GM12892 (cell line): Measurements from ENCODE around the gene SLC13A3.

Source experiments
- POLR2A ChIP-seq: IDR thresholded peaks from 2 replicates; pipeline ENCODE4 v1.6.1; 2011; ENCODE audit warnings: low read depth, low read length, control low read depth
- POLR2AphosphoS5 ChIP-seq: IDR thresholded peaks from 2 replicates; pipeline ENCODE4 v1.6.1; 2011; ENCODE audit warnings: low read depth, low read length, control low read depth

DNA sequence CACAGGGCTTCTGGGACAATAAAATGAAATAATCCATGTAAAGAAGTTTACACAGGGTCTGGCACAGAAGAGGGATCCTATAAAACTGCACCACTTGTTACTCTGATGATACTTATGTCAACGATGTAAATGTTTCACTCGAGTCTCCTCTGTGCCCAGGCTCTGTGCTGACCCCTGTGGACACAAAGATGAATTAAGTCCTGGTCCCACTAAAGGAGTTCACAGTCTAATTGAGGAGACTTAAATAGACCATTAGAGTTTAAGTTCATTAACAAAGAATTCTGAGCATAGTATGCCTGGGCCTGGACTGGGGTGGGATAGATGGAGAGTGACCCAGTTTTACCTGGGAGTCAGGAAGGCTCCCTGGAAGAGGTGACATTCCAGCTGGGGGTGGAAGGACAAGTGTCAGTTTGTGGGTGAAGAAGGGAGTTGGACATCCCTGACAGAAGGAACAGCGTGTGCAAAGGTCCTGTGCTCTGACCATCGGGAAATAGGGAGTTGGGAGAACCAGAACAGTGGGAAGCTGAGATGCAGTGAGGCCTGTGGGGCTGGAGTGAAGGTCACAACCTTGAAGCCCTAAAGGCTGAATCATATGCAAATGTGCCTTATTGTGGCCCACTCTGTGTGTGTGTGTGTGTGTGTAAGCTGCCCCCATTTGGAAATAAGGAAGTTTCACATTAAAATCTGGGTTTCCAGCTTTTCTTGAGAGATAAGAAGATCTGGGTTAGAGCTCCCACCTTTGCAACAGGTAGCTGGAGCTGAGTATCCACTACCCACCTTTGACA lies 101.9 kb downstream of the SLC13A3 start:
- TF ChIP-seq POLR2AphosphoS5, result no peak
- TF ChIP-seq POLR2A, result no peak
